Pancreas (tissue), 10 donors: ENCODE measurements around the gene CSTA. TPM values are rescaled to one million over a fixed set of nuclear protein-coding genes. Genes with fewer than 3 reads are reported as not detected.

Source experiments
- ATAC-seq, 4 donors: fragments of 200-7000 bp; cut with Tn5 transposase; one replicate each; pipeline versions ENCODE4 v1.8.0 to v1.9.1; 2020; ENCODE audit warnings: mild to moderate bottlenecking in 4 of 4, moderate library complexity in 4 of 4
- DNase-seq, 6 donors: peaks; one replicate each; pipeline ENCODE4 v3.0.0-alpha.2; 2020
- FAIRE-seq: peaks from 2 replicates; lab custom pipeline; 2012; peaks lifted over from hg19 to GRCh38; lab: Jason Lieb, UNC
- H3K27ac ChIP-seq, 4 donors: fragments of 200-600 bp; sonication (generic); 1 replicate in 3 of 4; 2 replicates in 1 of 4; pipeline versions ENCODE4 v1.5.0 to v1.8.0; 2020
- H3K27me3 ChIP-seq, 4 donors: fragments of 200-600 bp; one replicate each; pipeline ENCODE4 v1.8.0; 2021
- H3K36me3 ChIP-seq, 3 donors: fragments of 200-600 bp; sonication (generic) in 1 of 3; one replicate each; pipeline versions ENCODE4 v1.5.0 to v1.8.0; 2020 to 2021
- H3K4me1 ChIP-seq, 3 donors: fragments of 200-600 bp; one replicate each; pipeline ENCODE4 v1.8.0; 2021
- H3K4me3 ChIP-seq, 4 donors: fragments of 200-600 bp; sonication (generic) in 2 of 4; one replicate each; pipeline versions ENCODE4 v1.5.0 to v1.8.0; 2020 to 2021
- H3K9me3 ChIP-seq, 4 donors: fragments of 200-600 bp; one replicate each; pipeline ENCODE4 v1.8.0; 2021
- CTCF ChIP-seq, 4 donors: fragments of 200-600 bp; sonication (generic) in 3 of 4; IDR thresholded peaks; one replicate each; pipeline versions ENCODE4 v1.5.0 to v1.8.0; 2021; ENCODE audit warnings: antibody characterized with exemption in 4 of 4
- WGBS, 2 donors: extraction: QIAGEN DNeasy Blood & Tissue Kit; methylation state at CpG; one replicate each; pipeline ENCODE4 v1.1.7; 2013; 5-methylcytosine and 5-hydroxymethylcytosine counted together
- intact Hi-C, 3 donors: fragments of 100-400 bp; cut with DNase I; formaldehyde crosslinking; loops; one replicate each; pipeline versions ENCODE4 v1.11.1 to v1.14.2; 2022
- polyA plus RNA-seq, 2 donors: library from polyadenylated mRNA; stranded (reverse); fragments of 200-250 nt; gene quantifications; one replicate each; pipeline ENCODE4 v1.2.3, GENCODE V29; 2013
- total RNA-seq, 6 donors: library from RNA; stranded (reverse); fragmentation: NEBNext Ultra II Directional in 4 of 6; extraction: Animal tissue kit (Norgen Biotek cat#: 25700) in 4 of 6; gene quantifications; one replicate each; pipeline versions ENCODE4 v1.2.1 to v1.2.4, GENCODE V29; 2021 to 2023
- donor health status: healthy with polysubstance abuse.
- donor health status: DM: no; HTN: no; CAD: no; lungs with moderate emphysema.
- donor health status: DM: no; HTN: no; CAD: no.
- donor health status: control.
- donor health status: control.
- donor health status: Bipolar disorder and iron deficiency.
- donor health status: DM: yes; HTN: yes; CAD: no.
- donor health status: DM: no; HTN: no; CAD: no.
- donor health status: DM: no; HTN: no; CAD: no.
- donor health status: DM: yes; HTN: yes; CAD: no.

Gene CSTA
- total and polyA plus RNA-seq, 8 donors: 0.63 to 3.7 (median 1.7) TPM; not detected in 2

DNA sequence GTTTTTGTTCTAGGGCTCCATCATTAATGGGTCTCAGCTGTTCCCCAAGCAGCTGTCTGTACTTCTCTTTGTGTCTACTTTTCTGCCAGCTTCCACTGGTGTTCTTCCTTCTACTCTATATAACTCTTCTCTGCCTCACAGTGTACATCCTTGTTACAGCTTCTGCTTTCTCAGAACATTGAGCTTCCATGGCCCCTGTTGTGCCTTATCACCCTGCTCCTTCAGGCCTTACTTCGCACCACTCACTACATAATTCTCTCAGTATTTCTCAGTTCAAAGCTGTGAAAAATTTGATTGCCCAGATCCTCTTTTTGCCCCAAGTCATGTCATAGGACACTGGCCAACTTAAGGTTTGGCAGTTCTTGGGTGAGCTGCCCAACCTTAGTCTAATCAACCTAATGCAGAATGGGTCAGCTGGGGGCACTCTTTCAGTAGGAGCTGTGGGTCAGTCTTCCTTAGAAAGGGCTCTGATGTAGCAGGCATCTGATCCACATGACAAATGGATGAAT is 28.9 kb downstream of the CSTA start:
- Histone ChIP-seq H3K27ac (no peak overlapping the region), H3K4me1 (peaks cover 0 to 4% (median 0%) of the 10 kb centered on the region in 3 donors), H3K27me3 (no peaks in the 10 kb centered on the region), H3K36me3 (no peaks in the 10 kb centered on the region), H3K9me3 (no peaks in the 10 kb centered on the region), H3K4me3 (no peak overlapping the region)
- WGBS, 2 donors: 94 to 96% methylated on average over 1 of the region's 1 CpG
- no peak for TF ChIP-seq CTCF (IDR thresholded peaks at IDR 0.05)
- ATAC-seq (no peak), FAIRE-seq (no peak), DNase-seq (no peak)
- intact Hi-C loops: loop anchor here in 1 of 3 donors (10.0 kb wide), 1 partner anchor 49 kb away; no protein-coding TSS in a partner anchor

DNA sequence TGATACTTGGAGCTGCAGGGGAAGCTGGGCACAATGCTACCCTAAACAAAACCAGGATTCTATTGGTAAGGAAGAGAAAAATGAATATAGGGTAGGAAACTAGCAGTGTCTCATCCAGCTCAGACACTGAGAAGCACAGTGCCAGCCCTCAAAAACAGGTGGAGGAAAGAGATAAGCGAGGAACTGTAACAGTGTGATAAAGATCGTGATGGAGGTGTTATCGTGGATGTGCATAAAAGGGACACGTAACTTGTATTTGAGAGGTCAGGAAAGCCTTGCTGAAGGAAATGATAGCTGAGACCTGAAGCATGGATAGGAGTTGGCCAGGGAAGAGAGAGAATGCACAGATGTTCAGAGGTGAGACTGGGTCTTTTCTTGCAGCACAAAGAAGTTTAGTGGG is 30.6 kb downstream of the CSTA start:
- Histone ChIP-seq H3K4me1 (peaks cover 0 to 4% (median 0%) of the 10 kb centered on the region in 3 donors), H3K27ac (no peak overlapping the region), H3K9me3 (no peaks in the 10 kb centered on the region), H3K27me3 (no peaks in the 10 kb centered on the region), H3K4me3 (no peak overlapping the region), H3K36me3 (no peaks in the 10 kb centered on the region)
- intact Hi-C loops: loop anchor here in 1 of 3 donors (5.0 to 10.0 kb wide), 2 partner anchors 51 to 253 kb away; no protein-coding TSS in a partner anchor
- 68 to 82% methylated on average over 4 of the region's 4 CpGs for WGBS, 2 donors
- DNase-seq (no peak), FAIRE-seq (no peak), ATAC-seq (no peak)
- no peak for TF ChIP-seq CTCF (IDR thresholded peaks at IDR 0.05)

- Histone ChIP-seq H3K27me3 (no peaks in the 10 kb centered on the region), H3K4me3 (no peak overlapping the region), H3K27ac (no peak overlapping the region), H3K36me3 (no peaks in the 10 kb centered on the region), H3K4me1 (peaks cover 0 to 7% (median 3%) of the 10 kb centered on the region in 3 donors), H3K9me3 (no peaks in the 10 kb centered on the region)
- peak; percentile 80 to 99 (median 94) for ATAC-seq
- TF ChIP-seq CTCF (IDR thresholded peaks at IDR 0.05): peak in 3 of 4 donors; percentile 11 to 27 (median 26)
- intact Hi-C loops: loop anchor here in 1 of 3 donors (5.0 to 10.0 kb wide), 2 partner anchors 52 to 254 kb away; no protein-coding TSS in a partner anchor
- DNase-seq: peak; percentile 43 to 65 (median 49)
- 56 to 57% methylated on average over 4 of the region's 4 CpGs for WGBS, 2 donors
- no peak for FAIRE-seq
Observed at GRCh38 chr3:122356402-122356801, 31.4 kb downstream of the CSTA start.

GRCh38 chr3:122357828-122358702 is 33.0 kb downstream of the CSTA start:
- Histone ChIP-seq H3K27ac (no peak overlapping the region), H3K4me3 (no peak overlapping the region), H3K9me3 (no peaks in the 10 kb centered on the region), H3K27me3 (no peaks in the 10 kb centered on the region), H3K4me1 (peaks cover 6 to 20% (median 12%) of the 10 kb centered on the region in 3 donors), H3K36me3 (no peaks in the 10 kb centered on the region)
- TF ChIP-seq CTCF (IDR thresholded peaks at IDR 0.05): no peak
- no peak for FAIRE-seq
- ATAC-seq: no peak
- no peak for DNase-seq
- 60 to 65% methylated on average over 2 of the region's 2 CpGs for WGBS, 2 donors
- intact Hi-C loops: loop anchor here in 1 of 3 donors (5.0 to 10.0 kb wide), 2 partner anchors 53 to 256 kb away; no protein-coding TSS in a partner anchor
